GM19372 (cell line): ENCODE results near the gene SPPL2C.
"Not testable (repeated sequence)": the region's sequence is repeated elsewhere in the genome, so short reads cannot be mapped to it uniquely, and the experiment has no call there.

Source experiments
- ATAC-seq: cut with Tn5 transposase; IDR thresholded peaks from one replicate; pipeline ENCODE4 v1.9.1; 2021; ENCODE audit warnings: mild to moderate bottlenecking, low read depth, moderate library complexity; ENCODE audit not compliant: unreplicated experiment

SPPL2C gene

GRCh38 chr17:45848405-45848804, 3.7 kb downstream of the SPPL2C start:
- ATAC-seq, result no peak

GRCh38 chr17:45848868-45849535, 4.3 kb downstream of the SPPL2C start:
- ATAC-seq, result no peak

DNA sequence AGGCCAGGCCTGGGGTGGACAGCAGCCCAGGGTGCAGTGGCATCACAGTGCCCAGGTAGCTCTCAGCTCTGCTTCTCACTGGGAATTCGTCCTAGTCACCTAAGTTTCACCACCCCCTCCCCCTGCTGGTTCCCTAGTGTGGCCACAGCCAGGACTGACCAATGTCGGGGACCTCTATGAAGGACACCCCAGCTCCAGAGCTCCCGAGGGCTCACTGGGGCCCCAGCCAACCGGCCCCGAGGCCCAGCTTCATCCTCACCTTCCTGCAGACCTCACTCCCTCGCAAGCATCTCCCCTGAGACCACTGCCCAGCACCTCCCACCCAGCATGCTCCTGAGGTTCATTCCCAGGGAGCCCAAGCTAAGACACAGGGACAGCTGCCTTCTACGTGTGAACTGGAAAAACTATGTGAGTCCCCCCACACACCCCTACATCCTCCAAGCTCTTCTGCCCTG, 4.9 kb downstream of the SPPL2C start:
- no peak for ATAC-seq

- no peak for ATAC-seq
Measured at GRCh38 chr17:45850011-45850410, 5.3 kb downstream of the SPPL2C start.

- ATAC-seq, result no peak
Measured at GRCh38 chr17:45850468-45850867, 5.8 kb downstream of the SPPL2C start.

DNA sequence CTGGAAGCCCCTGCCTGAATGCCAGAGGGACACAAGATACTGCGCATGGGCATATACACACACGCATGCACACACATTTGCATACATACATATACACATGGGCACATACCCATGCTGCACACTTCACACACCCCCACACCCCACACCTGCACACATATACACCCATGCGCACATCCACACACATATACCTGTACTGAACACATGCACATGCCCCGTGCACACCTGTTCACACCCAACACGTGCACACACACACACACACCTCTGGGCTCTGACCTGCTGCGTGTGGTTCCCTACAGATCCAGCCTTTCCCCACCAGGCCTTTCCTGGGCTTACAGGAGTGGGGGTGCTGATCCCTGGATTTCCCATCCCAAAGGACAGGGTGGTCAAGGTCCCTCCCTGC, 6.3 kb downstream of the SPPL2C start:
- ATAC-seq, result no peak

DNA sequence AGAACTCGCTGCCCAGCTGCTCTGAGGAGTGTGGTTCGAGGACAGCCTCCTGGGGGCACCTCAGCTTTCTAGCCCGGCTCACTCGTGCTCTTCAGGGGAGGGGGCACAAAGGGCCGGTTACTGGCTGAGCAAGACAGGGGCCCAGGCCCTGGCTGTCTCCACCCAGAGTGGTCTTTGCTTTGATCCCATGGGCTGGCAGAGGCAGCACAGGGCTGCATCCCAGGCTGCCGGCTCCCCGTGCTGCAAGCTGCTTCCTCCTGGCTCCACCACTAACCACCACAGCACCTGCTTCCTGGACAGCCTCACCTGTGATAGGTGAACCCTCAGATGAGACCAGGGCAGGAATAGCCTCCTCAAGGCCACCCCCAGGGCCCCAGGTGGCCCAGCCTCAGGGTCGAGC, 6.8 kb downstream of the SPPL2C start:
- ATAC-seq, result no peak

DNA sequence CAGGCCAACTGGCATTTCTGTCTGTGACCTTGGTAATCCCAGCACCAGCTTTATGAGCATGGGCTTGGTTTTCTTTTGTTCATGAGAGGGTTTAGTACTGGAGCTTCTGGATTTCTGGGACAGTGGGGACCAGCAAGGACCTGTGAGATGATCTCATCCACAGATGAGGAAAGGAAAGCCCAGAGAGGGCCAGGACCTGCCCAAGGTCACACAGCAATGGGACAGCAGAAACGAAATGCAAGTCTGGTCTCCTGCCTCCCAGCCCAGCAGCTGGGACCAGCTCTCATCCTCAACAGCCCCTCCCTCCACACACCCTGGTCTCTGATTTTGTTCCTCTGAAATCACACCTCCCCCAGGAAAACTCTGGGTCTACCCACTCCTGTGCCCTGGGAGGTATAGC, 7.2 kb downstream of the SPPL2C start:
- no peak for ATAC-seq

- ATAC-seq, result no peak
Measured at GRCh38 chr17:45852535-45853297, 8.0 kb downstream of the SPPL2C start.

DNA sequence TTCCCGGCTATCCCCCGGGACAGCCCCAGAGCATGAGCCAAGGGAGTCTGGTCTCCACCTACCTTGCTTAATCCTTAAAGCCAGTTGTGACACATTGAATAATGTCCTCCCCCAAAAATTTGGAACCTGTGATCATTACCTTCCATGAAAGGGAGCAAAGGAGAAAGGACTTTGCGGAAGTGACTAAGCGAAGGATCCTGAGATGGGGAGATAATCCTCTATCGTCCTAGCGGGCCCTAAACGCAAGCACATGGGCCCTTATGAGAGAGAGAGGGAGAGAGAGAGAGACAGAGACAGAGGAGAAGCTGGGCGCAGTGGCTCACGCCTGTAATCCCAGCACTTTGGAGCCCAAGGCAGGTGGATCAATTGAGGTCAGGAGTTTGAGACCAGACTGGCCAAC, 9.5 kb downstream of the SPPL2C start:
- ATAC-seq, result no peak

- ATAC-seq, result no peak
Measured at GRCh38 chr17:45855691-45856336, 11.1 kb downstream of the SPPL2C start.

DNA sequence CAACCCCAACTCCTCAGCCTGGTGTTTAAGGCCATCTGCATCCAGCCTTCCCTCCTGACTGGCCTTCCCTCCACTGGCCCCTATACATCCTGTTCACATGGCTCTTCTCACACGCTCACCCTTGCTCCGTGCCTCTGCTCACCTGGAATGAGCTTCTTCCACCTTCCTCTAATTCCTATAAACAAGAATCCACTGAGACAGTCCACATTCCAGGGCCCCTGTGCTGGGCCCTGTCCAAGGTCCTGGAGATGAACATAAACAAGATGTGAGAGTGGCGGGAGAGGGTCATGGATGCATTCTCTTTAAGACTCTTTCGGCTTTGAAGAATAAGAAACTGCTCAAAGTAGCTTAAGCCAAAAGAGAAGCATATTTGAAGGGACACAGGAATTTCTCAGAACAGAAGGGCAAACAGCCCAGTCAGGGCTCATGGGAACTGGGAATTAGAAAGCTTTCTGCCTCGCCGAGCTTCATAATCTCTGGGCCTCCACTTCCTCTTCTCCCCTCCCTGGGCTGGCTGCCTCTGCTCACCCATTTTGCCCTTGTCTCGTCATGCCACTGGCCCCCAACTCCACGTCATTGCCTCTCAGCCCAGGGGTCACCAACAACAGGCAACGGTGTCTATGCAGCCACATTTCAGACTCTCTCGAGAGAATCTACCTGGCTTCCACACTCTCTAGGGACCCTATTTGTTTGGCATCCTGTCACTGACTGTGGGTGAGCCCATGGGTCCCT, 13.5 kb downstream of the SPPL2C start:
- no peak for ATAC-seq

- ATAC-seq, result no peak
Measured at GRCh38 chr17:45861165-45861564, 16.5 kb downstream of the SPPL2C start.

- not testable (repeated sequence) for ATAC-seq
Measured at GRCh38 chr17:45862127-45862526, 17.4 kb downstream of the SPPL2C start.

- ATAC-seq, result no peak
Measured at GRCh38 chr17:45863857-45864654, 19.4 kb downstream of the SPPL2C start.

DNA sequence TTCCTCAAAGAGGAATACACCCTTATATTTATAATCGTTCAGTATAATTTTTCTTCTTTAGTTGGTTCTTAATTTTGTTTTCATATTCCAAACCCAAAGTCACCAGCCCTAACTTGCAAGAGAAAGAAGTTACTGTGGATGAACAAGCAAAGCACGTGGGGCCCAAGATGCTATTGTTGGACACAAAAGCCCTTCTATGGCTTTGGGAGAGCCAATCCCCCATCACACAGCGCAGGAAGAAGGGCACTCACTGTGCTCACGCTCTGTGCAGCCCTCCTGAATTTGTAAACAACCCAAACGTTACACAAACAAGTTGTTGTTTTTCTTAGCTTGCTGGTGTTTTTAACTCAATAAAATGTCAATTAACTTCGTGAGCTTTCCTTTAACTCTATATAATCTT, 22.5 kb downstream of the SPPL2C start:
- no peak for ATAC-seq

DNA sequence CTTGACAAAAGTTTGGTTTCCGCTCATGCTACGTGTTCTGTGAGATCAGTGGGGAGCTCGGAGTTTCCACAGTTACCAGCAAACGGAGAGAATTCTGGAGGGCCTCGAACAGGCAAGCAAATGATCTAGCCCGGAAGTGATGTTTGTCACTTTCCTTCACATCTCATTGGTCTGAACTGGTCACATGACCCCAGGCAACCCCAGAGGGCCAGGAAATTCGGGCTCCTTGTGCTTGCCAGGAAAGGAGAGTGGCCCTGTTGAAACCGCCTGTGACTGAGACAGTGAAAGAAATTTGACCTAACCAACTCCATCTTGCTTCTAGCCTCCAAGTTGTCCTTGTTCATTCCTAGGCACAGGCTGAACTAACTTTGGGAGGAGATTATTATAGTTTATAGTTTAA, 23.0 kb downstream of the SPPL2C start:
- ATAC-seq, result no peak

DNA sequence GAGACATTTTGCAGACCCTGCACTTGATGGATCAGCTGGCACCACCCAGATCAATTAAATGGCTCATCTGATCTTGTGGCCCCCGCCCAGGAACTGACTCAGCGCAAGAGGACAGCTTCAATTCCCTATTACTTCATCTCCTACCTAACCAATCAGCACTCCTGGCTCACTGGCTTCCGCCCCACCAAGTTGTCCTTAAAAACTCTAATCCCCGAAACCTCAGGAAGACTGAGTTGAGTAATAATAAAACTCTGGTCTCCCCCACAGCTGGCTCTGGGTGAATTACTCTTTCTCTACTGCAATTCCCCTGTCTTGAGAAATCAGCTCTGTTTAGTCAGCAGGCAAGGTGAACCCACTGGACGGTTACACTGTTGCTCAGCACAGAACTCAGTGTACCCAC, 23.6 kb downstream of the SPPL2C start:
- no peak for ATAC-seq

DNA sequence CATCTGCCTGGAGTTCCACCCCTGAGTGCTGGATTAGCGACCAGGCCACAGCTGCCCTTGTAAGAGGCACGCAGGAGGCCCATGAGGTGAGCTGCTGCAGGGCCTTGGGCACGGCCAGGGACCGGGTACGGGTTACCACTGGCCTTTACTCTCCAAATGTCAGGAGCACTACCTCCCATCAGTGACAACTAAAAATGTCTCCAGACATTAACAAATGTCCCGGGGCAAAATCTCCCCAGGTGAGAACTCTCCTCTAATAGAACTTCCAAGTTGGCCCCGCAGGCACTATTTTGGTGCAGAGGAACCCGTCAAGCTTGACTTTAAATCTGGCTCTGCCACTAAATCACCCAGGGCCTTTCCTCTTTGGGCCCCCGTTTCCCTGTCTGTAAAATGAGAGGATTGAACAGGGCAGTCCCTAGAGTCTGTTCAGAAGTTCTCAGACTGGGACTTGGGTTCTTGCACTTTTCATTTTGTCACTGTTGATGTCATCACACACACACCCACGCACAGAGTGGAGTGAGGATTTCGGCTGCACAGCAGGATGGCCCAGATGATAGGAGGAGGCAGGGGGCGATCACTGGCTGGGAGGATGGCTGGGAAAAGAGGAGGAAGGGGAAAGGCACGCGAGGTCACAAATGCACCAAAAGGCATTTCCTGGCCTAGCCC, 25.1 kb downstream of the SPPL2C start:
- ATAC-seq, result no peak
